Measurements from ENCODE around the gene SLC43A2. TPM values are rescaled to one million over a fixed set of nuclear protein-coding genes. Genes with fewer than 3 reads are reported as not detected.

The SLC43A2 gene
- total and polyA plus RNA-seq, 2 donors (not counting 3 experiments of a cell fraction or from before 2014, with no cell fraction given) = 41.7 to 52.0 TPM

DNA sequence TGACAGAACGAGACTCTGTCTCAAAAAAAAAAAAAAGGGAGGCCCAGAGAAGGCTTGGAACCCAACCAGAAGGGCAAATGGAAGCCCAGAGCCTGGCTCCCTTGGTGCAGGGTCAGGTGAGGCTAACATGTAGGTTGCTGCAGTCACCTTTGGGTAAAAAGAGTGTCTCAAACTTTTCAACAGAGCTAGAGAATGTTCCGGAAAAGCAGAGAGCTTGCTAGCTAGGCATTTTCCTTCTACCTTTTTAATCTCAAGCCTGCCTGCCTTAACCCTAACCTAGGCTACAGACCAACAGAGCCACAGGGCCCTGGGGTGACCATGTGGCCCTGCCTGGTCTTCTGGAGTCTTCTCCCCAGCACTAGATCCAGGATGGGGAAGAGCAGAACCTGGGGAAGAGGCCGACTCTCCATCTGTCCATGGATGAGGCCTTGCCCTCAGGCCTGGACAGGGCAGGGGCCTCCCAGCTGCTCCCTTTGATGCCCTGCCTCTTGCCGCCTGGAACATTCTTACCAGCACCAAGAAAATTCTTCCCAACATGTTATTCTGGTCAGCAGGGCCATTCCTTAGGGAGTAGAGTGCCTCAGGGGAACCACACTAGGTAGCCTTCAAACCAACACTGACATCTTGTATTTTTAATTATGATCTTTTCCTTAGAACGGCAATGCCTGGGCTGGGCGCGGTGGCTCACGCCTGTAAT is 30.1 kb downstream of the SLC43A2 start:
- Histone ChIP-seq H3K9me1 (replicated peaks; ENCODE audit: control insufficient read depth, extremely low read depth, insufficient read depth, low read length) (no peaks in the 10 kb centered on the region), H3K4me1 (ENCODE audit: control insufficient read depth, extremely low read depth, insufficient read depth, low read length) (peaks cover under 1% of the 10 kb centered on the region), H3K79me2 (ENCODE audit: control insufficient read depth, insufficient read depth, low read length) (no peaks in the 10 kb centered on the region), H3K9ac (replicated peaks; ENCODE audit: extremely low read depth, insufficient read depth, low read length) (no peak overlapping the region), H3K9me3 (replicated peaks; ENCODE audit: control insufficient read depth, insufficient read depth, low read length) (no peaks in the 10 kb centered on the region), H3K36me3 (ENCODE audit: control insufficient read depth in 2 of 2, extremely low read depth in 1 of 2, insufficient read depth in 2 of 2, low read length in 2 of 2) (peaks cover 0 to 2% of the 10 kb centered on the region in 2 experiments), H3K4me3 (replicated peaks in 1 of 3; ENCODE audit: insufficient read depth in 1 of 3, low read depth in 1 of 3, low read length in 3 of 3) (no peak overlapping the region), H3K27ac (ENCODE audit: insufficient read depth, low read depth, low read length) (no peak overlapping the region), H4K20me1 (replicated peaks; ENCODE audit: control insufficient read depth, extremely low read depth, insufficient read depth, low read length) (no peaks in the 10 kb centered on the region), H2AFZ (ENCODE audit: low read depth, low read length) (no peak overlapping the region), H3K27me3 (ENCODE audit: control insufficient read depth in 2 of 2, insufficient read depth in 2 of 2, low read length in 2 of 2) (no peaks in the 10 kb centered on the region), H3K4me2 (ENCODE audit: insufficient read depth, low read length) (no peak overlapping the region)
- no peak for DNase-seq (ENCODE audit: low read depth, low spot score)
- TF ChIP-seq POLR2A (IDR thresholded peaks at IDR 0.05; ENCODE audit: low read depth, low read length) (no peak), EZH2 (IDR thresholded peaks at IDR 0.05; ENCODE audit: borderline replicate concordance, low read depth, low read length, severe bottlenecking) (no peak), JUN (IDR thresholded peaks at IDR 0.05; ENCODE audit: borderline replicate concordance, insufficient read depth, insufficient read length, low read depth) (no peak), POLR2AphosphoS5 (IDR thresholded peaks at IDR 0.05; ENCODE audit: insufficient read depth, low read depth, low read length) (no peak), MAX (IDR thresholded peaks at IDR 0.05; ENCODE audit: insufficient read depth, insufficient read length) (no peak), FOS (IDR thresholded peaks at IDR 0.05; ENCODE audit: borderline replicate concordance, insufficient read depth, low read length) (no peak), MYC (IDR thresholded peaks at IDR 0.05; ENCODE audit: low read depth, low read length) (no peak), GATA2 (IDR thresholded peaks at IDR 0.05; ENCODE audit: insufficient read depth, insufficient read length, low read depth, low read length) (no peak)
- TF ChIP-seq, protein P1, sequence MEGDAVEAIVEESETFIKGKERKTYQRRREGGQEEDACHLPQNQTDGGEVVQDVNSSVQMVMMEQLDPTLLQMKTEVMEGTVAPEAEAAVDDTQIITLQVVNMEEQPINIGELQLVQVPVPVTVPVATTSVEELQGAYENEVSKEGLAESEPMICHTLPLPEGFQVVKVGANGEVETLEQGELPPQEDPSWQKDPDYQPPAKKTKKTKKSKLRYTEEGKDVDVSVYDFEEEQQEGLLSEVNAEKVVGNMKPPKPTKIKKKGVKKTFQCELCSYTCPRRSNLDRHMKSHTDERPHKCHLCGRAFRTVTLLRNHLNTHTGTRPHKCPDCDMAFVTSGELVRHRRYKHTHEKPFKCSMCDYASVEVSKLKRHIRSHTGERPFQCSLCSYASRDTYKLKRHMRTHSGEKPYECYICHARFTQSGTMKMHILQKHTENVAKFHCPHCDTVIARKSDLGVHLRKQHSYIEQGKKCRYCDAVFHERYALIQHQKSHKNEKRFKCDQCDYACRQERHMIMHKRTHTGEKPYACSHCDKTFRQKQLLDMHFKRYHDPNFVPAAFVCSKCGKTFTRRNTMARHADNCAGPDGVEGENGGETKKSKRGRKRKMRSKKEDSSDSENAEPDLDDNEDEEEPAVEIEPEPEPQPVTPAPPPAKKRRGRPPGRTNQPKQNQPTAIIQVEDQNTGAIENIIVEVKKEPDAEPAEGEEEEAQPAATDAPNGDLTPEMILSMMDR (IDR thresholded peaks at IDR 0.05; ENCODE audit: extremely low read depth in 1 of 2, insufficient read depth in 1 of 2, low read depth in 1 of 2, low read length in 2 of 2) = no peak
- ChIA-PET CTCF (interaction anchor here (2.1 kb wide), 1 partner anchor 24 kb away, joined by 7 read pairs; no protein-coding TSS in a partner anchor), POLR2A (no interaction called here)
- no TSS peak for BruUV-seq (replicated peaks)
- intact Hi-C loops (cut with micrococcal nuclease) (no loop called here), dilution Hi-C loops (cut with MboI; ENCODE audit: extremely low pct_ligation_motif_present, low sequenced_read_pairs) (no loop called here)
- no peak for FAIRE-seq

All from endothelial cell of umbilical vein (primary cell).